ENCODE results near the gene TCERG1L.

Gene TCERG1L

DNA sequence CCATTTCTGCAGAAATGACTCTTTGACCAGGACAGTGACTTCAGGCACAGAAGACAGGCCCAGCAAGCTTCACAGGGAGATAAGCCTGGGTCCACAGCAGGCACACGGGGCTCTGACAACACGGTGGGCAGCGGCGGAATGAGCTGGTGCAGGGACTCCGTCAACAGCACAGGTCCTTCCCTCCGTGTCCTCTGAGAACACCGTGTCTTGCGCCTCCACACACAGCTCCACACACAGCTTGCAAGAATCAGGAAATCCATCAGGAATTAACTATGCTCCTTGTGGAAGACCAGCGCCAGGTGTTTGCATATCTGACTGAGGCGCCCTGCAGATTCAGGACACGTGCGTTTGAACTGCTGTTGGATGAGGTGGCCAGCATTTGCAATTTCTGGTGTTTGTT, 39.6 kb downstream of the TCERG1L start:
- DNase-seq (ENCODE audit: low read depth in 1 of 2, low spot score in 1 of 2) = no peak
- Histone ChIP-seq H3K4me3 (replicated peaks; ENCODE audit: insufficient read depth, low read length) (no peak overlapping the region), H3K27ac (replicated peaks) (no peak overlapping the region), H3K27me3 (ENCODE audit: insufficient read depth, poor library complexity, severe bottlenecking) (no peaks in the 10 kb centered on the region)
- no peak for TF ChIP-seq SPI1 (IDR thresholded peaks at IDR 0.05; ENCODE audit: borderline replicate concordance, low read depth)
- TF ChIP-seq GABPA (IDR thresholded peaks at IDR 0.05; ENCODE audit: low read depth) = no peak
- TF ChIP-seq, protein P1, sequence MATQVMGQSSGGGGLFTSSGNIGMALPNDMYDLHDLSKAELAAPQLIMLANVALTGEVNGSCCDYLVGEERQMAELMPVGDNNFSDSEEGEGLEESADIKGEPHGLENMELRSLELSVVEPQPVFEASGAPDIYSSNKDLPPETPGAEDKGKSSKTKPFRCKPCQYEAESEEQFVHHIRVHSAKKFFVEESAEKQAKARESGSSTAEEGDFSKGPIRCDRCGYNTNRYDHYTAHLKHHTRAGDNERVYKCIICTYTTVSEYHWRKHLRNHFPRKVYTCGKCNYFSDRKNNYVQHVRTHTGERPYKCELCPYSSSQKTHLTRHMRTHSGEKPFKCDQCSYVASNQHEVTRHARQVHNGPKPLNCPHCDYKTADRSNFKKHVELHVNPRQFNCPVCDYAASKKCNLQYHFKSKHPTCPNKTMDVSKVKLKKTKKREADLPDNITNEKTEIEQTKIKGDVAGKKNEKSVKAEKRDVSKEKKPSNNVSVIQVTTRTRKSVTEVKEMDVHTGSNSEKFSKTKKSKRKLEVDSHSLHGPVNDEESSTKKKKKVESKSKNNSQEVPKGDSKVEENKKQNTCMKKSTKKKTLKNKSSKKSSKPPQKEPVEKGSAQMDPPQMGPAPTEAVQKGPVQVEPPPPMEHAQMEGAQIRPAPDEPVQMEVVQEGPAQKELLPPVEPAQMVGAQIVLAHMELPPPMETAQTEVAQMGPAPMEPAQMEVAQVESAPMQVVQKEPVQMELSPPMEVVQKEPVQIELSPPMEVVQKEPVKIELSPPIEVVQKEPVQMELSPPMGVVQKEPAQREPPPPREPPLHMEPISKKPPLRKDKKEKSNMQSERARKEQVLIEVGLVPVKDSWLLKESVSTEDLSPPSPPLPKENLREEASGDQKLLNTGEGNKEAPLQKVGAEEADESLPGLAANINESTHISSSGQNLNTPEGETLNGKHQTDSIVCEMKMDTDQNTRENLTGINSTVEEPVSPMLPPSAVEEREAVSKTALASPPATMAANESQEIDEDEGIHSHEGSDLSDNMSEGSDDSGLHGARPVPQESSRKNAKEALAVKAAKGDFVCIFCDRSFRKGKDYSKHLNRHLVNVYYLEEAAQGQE (IDR thresholded peaks at IDR 0.05; ENCODE audit: insufficient replicate concordance, low read depth) = no peak
- TF ChIP-seq, protein P2, sequence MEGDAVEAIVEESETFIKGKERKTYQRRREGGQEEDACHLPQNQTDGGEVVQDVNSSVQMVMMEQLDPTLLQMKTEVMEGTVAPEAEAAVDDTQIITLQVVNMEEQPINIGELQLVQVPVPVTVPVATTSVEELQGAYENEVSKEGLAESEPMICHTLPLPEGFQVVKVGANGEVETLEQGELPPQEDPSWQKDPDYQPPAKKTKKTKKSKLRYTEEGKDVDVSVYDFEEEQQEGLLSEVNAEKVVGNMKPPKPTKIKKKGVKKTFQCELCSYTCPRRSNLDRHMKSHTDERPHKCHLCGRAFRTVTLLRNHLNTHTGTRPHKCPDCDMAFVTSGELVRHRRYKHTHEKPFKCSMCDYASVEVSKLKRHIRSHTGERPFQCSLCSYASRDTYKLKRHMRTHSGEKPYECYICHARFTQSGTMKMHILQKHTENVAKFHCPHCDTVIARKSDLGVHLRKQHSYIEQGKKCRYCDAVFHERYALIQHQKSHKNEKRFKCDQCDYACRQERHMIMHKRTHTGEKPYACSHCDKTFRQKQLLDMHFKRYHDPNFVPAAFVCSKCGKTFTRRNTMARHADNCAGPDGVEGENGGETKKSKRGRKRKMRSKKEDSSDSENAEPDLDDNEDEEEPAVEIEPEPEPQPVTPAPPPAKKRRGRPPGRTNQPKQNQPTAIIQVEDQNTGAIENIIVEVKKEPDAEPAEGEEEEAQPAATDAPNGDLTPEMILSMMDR (IDR thresholded peaks at IDR 0.05; ENCODE audit: insufficient read depth, low read length) = no peak
- no peak for TF ChIP-seq POLR2AphosphoS5 (IDR thresholded peaks at IDR 0.05; ENCODE audit: low read depth)

DNA sequence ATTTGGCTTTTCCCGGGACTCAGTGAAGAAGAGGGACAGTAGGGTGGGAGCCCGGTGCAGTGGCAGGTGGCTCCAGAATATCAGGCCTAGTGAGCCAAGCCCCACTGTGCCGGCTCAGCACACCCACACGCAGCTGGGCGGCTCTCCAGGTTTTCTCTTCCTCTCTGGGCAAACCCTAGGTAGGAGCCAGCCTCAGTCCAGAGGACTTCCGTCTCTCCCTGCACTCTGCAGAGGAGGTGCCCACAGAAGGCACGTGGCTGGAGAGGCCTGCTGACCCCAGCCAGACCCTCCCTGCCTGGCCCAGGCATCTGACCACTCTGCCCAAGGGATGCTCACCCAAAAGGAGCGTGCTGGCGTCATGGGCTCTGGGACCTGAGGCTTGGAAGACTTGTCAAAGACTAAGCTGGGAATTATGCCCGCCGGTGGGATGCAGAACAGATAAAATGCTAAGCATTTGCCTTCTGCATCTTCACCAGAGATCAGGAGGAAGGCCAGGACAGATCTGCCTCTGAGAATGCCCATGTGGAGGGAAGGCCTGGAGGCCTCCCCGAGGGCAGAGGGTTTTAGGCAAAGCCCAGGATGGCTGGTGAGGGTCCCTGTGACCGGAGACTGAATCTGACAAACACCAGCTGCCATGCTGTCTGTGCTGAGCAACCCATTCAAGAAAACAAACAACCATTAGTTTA, 40.2 kb downstream of the TCERG1L start:
- no peak for DNase-seq (ENCODE audit: low read depth in 1 of 2, low spot score in 1 of 2)
- TF ChIP-seq, protein P2 (IDR thresholded peaks at IDR 0.05; ENCODE audit: insufficient read depth, low read length) = no peak
- TF ChIP-seq SPI1 (IDR thresholded peaks at IDR 0.05; ENCODE audit: borderline replicate concordance, low read depth) (no peak), GABPA (IDR thresholded peaks at IDR 0.05; ENCODE audit: low read depth) (no peak), POLR2AphosphoS5 (IDR thresholded peaks at IDR 0.05; ENCODE audit: low read depth) (no peak)
- TF ChIP-seq, protein P1 (IDR thresholded peaks at IDR 0.05; ENCODE audit: insufficient replicate concordance, low read depth) = no peak
- no peaks in the 10 kb centered on the region for H3K27me3 ChIP-seq (ENCODE audit: insufficient read depth, poor library complexity, severe bottlenecking)
- H3K4me3 ChIP-seq (replicated peaks; ENCODE audit: insufficient read depth, low read length) = no peak overlapping the region
- H3K27ac ChIP-seq (replicated peaks) = no peak overlapping the region

DNA sequence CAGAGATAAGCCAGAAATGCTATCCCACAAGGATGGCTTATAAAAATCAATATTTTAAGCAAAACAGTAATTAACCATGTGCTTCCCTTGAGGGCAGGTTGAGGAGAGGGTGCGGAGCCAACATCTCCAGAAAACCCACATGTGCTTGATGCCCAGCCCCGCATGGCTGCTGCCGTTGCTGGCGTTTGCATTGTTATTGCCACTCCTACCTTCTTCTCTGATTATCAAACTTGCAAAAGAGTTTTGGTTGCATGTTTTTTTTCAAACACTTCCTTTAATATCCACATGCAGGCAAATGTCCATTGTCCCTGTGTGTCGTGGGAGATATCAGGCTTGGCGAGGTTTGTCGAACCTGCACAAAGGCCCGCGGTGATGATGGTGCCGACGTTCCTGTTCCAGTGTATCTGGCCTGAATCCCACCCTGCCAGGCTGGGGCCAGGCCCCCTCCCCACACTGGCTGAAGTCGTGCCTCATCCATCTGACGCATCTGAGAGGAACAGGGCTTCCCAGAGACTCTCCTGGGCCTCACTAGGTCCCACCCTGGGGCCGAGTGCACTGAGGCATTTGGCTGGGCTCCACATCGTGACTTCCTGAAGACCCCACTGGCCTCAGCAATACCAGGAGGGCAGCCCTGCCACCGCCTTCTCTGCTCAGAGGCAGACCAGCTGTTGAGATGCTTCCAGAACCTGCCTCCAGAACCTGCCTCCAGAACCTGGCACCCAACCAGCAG, 40.9 kb downstream of the TCERG1L start:
- no peaks in the 10 kb centered on the region for H3K27me3 ChIP-seq (ENCODE audit: insufficient read depth, poor library complexity, severe bottlenecking)
- H3K27ac ChIP-seq (replicated peaks) = no peak overlapping the region
- H3K4me3 ChIP-seq (replicated peaks; ENCODE audit: insufficient read depth, low read length) = no peak overlapping the region
- TF ChIP-seq, protein P2 (IDR thresholded peaks at IDR 0.05; ENCODE audit: insufficient read depth, low read length) = no peak
- TF ChIP-seq SPI1 (IDR thresholded peaks at IDR 0.05; ENCODE audit: borderline replicate concordance, low read depth) = no peak
- TF ChIP-seq POLR2AphosphoS5 (IDR thresholded peaks at IDR 0.05; ENCODE audit: low read depth) = no peak
- no peak for TF ChIP-seq GABPA (IDR thresholded peaks at IDR 0.05; ENCODE audit: low read depth)
- TF ChIP-seq, protein P1 (IDR thresholded peaks at IDR 0.05; ENCODE audit: insufficient replicate concordance, low read depth) = no peak
- no peak for DNase-seq (ENCODE audit: low read depth in 1 of 2, low spot score in 1 of 2)
